ENCODE results near the gene PCYT1A.

PCYT1A gene

DNA sequence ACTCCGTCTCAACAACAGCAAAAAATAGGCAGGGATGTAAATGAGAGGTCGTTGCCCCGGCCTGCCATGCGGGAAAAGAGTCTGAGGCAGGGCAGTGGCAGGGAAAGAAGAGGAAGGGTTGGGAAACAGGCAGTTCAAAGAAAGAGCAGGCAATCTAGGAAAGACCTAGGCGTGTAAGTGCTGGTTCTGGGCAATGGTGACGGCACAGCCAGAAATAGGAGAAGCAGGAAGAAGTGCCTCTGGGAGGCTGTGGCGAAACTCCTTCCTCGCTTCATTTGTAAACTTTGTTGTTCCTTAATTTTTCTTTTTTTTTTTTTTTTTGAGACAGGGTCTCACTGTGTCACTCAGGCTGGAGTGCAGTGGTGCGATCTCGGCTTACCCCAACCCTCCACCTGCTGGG lies 66.9 kb downstream of the PCYT1A start (continued):
- TF ChIP-seq ARNTL (CRISPR knock-in tag; IDR thresholded peaks at IDR 0.05; ENCODE audit: borderline replicate concordance, low read depth) (no peak), ISL1 (CRISPR knock-in tag; IDR thresholded peaks at IDR 0.05) (no peak)

DNA sequence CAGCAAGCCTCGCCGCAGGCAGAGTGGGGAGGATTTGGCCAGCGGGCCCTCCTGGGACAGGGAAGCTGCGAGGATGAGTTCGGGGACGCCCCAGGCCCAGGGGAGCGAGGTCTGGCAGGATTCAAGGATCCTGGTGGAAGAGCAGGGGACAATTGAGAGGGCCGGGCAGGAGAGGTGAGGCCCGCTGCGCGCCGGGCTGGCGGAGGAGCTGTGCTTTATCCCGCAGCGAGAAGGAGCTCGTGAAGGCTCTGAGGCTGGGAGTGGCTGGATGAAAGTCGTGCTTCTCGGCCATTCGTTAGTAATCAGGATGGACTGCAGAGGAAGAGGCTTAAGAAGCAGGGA lies 67.6 kb downstream of the PCYT1A start:
- TF ChIP-seq ZNF70 (CRISPR knock-in tag; IDR thresholded peaks at IDR 0.05), result no peak
- TF ChIP-seq ZFP30 (CRISPR knock-in tag; IDR thresholded peaks at IDR 0.05), result no peak
- no peak for TF ChIP-seq ZNF565 (CRISPR knock-in tag; conservative IDR thresholded peaks at IDR 0.05; ENCODE audit: low read depth)
- TF ChIP-seq, protein P1, sequence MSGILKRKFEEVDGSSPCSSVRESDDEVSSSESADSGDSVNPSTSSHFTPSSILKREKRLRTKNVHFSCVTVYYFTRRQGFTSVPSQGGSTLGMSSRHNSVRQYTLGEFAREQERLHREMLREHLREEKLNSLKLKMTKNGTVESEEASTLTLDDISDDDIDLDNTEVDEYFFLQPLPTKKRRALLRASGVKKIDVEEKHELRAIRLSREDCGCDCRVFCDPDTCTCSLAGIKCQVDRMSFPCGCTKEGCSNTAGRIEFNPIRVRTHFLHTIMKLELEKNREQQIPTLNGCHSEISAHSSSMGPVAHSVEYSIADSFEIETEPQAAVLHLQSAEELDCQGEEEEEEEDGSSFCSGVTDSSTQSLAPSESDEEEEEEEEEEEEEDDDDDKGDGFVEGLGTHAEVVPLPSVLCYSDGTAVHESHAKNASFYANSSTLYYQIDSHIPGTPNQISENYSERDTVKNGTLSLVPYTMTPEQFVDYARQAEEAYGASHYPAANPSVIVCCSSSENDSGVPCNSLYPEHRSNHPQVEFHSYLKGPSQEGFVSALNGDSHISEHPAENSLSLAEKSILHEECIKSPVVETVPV (CRISPR knock-in tag; IDR thresholded peaks at IDR 0.05), result no peak
- TF ChIP-seq ISL1 (CRISPR knock-in tag; IDR thresholded peaks at IDR 0.05), result no peak
- no peak for TF ChIP-seq TCF4 (CRISPR knock-in tag; IDR thresholded peaks at IDR 0.05; ENCODE audit: borderline replicate concordance)
- TF ChIP-seq CSDC2 (CRISPR knock-in tag; IDR thresholded peaks at IDR 0.05), result no peak
- TF ChIP-seq TOX (CRISPR knock-in tag; IDR thresholded peaks at IDR 0.05; ENCODE audit: borderline replicate concordance), result no peak
- TF ChIP-seq OSR1 (CRISPR knock-in tag; IDR thresholded peaks at IDR 0.05), result no peak
- no peak for TF ChIP-seq PPARA (CRISPR knock-in tag; IDR thresholded peaks at IDR 0.05; ENCODE audit: borderline replicate concordance)
- TF ChIP-seq, protein P2, sequence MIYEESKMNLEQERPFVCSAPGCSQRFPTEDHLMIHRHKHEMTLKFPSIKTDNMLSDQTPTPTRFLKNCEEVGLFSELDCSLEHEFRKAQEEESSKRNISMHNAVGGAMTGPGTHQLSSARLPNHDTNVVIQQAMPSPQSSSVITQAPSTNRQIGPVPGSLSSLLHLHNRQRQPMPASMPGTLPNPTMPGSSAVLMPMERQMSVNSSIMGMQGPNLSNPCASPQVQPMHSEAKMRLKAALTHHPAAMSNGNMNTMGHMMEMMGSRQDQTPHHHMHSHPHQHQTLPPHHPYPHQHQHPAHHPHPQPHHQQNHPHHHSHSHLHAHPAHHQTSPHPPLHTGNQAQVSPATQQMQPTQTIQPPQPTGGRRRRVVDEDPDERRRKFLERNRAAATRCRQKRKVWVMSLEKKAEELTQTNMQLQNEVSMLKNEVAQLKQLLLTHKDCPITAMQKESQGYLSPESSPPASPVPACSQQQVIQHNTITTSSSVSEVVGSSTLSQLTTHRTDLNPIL (CRISPR knock-in tag; IDR thresholded peaks at IDR 0.05; ENCODE audit: low read depth), result no peak
- TF ChIP-seq ARNTL (CRISPR knock-in tag; IDR thresholded peaks at IDR 0.05; ENCODE audit: borderline replicate concordance, low read depth), result no peak
- TF ChIP-seq, protein P3, sequence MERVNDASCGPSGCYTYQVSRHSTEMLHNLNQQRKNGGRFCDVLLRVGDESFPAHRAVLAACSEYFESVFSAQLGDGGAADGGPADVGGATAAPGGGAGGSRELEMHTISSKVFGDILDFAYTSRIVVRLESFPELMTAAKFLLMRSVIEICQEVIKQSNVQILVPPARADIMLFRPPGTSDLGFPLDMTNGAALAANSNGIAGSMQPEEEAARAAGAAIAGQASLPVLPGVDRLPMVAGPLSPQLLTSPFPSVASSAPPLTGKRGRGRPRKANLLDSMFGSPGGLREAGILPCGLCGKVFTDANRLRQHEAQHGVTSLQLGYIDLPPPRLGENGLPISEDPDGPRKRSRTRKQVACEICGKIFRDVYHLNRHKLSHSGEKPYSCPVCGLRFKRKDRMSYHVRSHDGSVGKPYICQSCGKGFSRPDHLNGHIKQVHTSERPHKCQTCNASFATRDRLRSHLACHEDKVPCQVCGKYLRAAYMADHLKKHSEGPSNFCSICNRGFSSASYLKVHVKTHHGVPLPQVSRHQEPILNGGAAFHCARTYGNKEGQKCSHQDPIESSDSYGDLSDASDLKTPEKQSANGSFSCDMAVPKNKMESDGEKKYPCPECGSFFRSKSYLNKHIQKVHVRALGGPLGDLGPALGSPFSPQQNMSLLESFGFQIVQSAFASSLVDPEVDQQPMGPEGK (CRISPR knock-in tag; IDR thresholded peaks at IDR 0.05; ENCODE audit: borderline replicate concordance), result no peak
- ATAC-seq, result no peak; the same call in 1 of the 3 replicates

DNA sequence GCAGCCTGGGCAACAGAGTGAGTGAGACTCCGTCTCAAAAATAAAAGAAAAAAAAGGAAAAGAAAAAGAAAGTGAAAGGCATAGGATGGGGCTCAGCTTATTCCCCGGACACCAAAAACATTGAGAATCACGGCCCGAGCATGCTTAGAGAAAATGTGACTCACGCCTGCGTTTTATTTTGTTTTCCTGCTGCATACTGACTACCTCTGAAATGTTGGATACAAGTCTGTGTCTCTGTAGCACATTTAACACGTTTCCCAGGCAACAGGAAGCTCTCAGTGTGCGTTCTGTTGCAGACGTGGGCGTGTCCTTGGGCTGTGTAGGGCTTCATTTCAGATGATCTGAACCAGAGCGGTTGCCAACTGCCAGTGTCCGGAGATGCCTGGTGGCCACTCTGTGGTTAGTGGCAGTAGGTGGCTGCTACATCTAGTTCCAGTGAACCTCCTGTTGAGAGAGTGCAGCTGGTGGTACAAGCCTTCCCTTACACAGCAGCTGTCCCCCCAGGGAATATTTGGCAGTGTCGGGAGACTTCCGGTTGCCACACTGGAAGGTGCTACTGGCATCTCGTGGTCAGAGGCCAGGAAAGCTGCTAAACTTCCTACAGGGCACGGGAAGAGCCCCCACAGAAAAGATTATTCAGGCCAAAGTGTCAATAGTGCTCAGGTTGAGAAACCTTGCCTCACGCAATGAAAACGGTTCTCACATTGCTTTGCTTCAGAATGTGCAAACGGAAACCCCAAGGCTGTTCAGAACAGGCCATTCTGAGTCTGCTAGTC lies 68.1 kb downstream of the PCYT1A start:
- peak; percentile 95 for ATAC-seq

DNA sequence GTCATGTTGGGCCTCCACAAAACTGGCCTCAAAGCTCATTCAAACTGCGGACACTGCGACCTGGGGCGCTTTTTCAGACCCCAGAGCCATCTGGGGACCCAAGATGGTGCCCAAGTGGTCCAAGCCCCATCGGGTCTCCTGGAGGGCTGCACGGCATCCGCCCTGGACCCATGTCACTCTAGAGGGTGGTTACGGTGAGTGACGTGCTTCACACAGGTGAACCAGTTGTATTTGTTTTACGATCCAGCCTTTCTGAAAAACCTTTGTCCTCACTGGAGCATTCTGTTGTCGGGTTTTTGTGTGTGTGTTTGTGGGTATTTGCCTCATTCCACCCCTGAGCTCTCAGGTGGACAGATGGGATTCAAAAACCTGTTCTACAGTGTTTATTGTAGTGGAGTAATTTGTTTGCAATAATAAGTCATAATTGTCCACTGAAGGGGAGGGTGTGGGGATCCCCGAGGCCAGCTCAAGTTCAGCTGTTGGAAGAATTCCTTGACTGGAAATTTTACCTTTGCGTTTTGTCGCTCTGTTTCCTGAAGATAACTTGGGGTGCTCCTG lies 69.3 kb downstream of the PCYT1A start:
- TF ChIP-seq BACH2 (CRISPR knock-in tag; IDR thresholded peaks at IDR 0.05; ENCODE audit: borderline replicate concordance) (no peak), ZFP30 (CRISPR knock-in tag; IDR thresholded peaks at IDR 0.05) (no peak), ZNF8 (CRISPR knock-in tag; IDR thresholded peaks at IDR 0.05) (no peak), ESRRG (CRISPR knock-in tag; IDR thresholded peaks at IDR 0.05) (no peak), ZNF70 (CRISPR knock-in tag; IDR thresholded peaks at IDR 0.05) (no peak)
- no peak for ATAC-seq

More for the DNA sequence above, 68.1 kb downstream of the PCYT1A start:
- TF ChIP-seq ISL1 (CRISPR knock-in tag; IDR thresholded peaks at IDR 0.05), result no peak
- TF ChIP-seq RARB (CRISPR knock-in tag; IDR thresholded peaks at IDR 0.05), result no peak
- no peak for TF ChIP-seq CSDC2 (CRISPR knock-in tag; IDR thresholded peaks at IDR 0.05)
- peak; percentile 30; the same call in 1 of the 2 replicates for TF ChIP-seq TCF4 (CRISPR knock-in tag; IDR thresholded peaks at IDR 0.05; ENCODE audit: borderline replicate concordance)
- TF ChIP-seq ZNF565 (CRISPR knock-in tag; conservative IDR thresholded peaks at IDR 0.05; ENCODE audit: low read depth), result no peak

DNA sequence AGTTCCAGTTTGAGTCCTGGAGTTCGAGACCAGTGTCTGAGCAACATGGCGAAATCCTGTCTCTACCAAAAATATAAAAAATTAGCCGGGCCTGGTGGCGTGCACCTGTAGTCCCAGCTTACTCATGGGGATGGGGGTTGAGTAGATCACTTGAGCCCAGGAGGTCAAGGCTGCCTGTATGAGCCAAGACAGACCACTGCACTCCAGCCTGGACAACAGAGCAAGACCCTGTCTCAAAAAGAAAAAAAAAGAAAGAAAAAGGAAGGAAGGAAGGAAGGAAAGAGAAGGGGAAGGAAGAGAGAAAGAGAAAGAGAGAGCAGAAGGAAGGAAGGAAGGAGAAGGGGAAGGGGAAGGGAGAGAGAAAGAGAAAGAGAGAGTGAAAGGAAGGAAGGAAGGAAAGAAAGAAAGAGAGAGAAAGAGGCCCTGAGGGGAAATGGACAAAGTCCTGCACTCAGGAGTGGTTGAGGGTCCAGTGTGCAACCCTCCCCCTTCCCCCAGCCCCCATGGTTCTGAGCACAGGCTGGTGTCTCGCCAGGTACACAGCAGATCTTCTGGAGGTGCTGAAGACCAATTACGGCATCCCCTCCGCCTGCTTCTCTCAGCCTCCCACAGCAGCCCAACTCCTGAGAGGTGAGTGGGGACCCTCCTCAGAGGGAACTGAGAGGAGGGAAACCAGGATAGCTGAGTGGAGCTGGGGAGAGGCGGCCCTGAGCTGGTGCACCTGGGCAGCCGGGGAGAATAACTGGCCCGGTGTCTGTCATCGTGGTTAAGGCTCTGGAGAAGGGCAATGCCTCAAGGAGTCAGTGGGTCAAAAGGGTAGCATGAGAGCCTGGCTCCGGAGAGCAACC lies 70.0 kb downstream of the PCYT1A start:
- ATAC-seq, result no peak
- no peak for TF ChIP-seq ISL1 (CRISPR knock-in tag; IDR thresholded peaks at IDR 0.05)
- TF ChIP-seq RARB (CRISPR knock-in tag; IDR thresholded peaks at IDR 0.05), result no peak
- no peak for TF ChIP-seq ARNTL (CRISPR knock-in tag; IDR thresholded peaks at IDR 0.05; ENCODE audit: borderline replicate concordance, low read depth)
- TF ChIP-seq GLIS3 (CRISPR knock-in tag; IDR thresholded peaks at IDR 0.05), result no peak
- TF ChIP-seq ZFP3 (CRISPR knock-in tag; IDR thresholded peaks at IDR 0.05), result no peak
- TF ChIP-seq ZNF565 (CRISPR knock-in tag; conservative IDR thresholded peaks at IDR 0.05; ENCODE audit: low read depth), result no peak
- no peak for TF ChIP-seq TCF4 (CRISPR knock-in tag; IDR thresholded peaks at IDR 0.05; ENCODE audit: borderline replicate concordance)
- TF ChIP-seq, protein P2 (CRISPR knock-in tag; IDR thresholded peaks at IDR 0.05; ENCODE audit: low read depth), result no peak
- TF ChIP-seq TOX (CRISPR knock-in tag; IDR thresholded peaks at IDR 0.05; ENCODE audit: borderline replicate concordance), result no peak
- TF ChIP-seq, protein P1 (CRISPR knock-in tag; IDR thresholded peaks at IDR 0.05), result no peak
- TF ChIP-seq, protein P4, sequence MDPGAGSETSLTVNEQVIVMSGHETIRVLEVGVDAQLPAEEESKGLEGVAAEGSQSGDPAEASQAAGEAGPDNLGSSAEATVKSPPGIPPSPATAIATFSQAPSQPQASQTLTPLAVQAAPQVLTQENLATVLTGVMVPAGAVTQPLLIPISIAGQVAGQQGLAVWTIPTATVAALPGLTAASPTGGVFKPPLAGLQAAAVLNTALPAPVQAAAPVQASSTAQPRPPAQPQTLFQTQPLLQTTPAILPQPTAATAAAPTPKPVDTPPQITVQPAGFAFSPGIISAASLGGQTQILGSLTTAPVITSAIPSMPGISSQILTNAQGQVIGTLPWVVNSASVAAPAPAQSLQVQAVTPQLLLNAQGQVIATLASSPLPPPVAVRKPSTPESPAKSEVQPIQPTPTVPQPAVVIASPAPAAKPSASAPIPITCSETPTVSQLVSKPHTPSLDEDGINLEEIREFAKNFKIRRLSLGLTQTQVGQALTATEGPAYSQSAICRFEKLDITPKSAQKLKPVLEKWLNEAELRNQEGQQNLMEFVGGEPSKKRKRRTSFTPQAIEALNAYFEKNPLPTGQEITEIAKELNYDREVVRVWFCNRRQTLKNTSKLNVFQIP (CRISPR knock-in tag; IDR thresholded peaks at IDR 0.05; ENCODE audit: borderline replicate concordance, low read depth), result no peak
- no peak for TF ChIP-seq OSR1 (CRISPR knock-in tag; IDR thresholded peaks at IDR 0.05)

Data from SK-N-SH treated with all-trans-retinoic acid at 6 μM for 48 hours (cell line).